Right ventricle myocardium superior (tissue), 1 donor: ENCODE results near the gene PTPA. TPM values are rescaled to one million over a fixed set of nuclear protein-coding genes. Genes with fewer than 3 reads are reported as not detected.

Experiments used
- total RNA-seq: library from RNA; stranded (reverse); fragmentation: NEBNext Ultra II Directional; extraction: Animal tissue kit (Norgen Biotek cat#: 25700); gene quantifications from one replicate; pipeline ENCODE4 v1.2.1, GENCODE V29; 2021
- donor health status: DM: no; HTN: yes; CAD: no; lungs with severe emphysema.

Gene PTPA
- total RNA-seq, 1 donor from 2014 or later, result 179 TPM

Other genes with a start within 250 kb of the PTPA start
- 12.6 TPM for gene KYAT1, start 229.5 kb upstream of the PTPA start, total RNA-seq
- 20.2 TPM for gene LRRC8A, start 229.3 kb upstream of the PTPA start, total RNA-seq
- gene PHYHD1, start 190.4 kb upstream of the PTPA start, total RNA-seq, result 28.7 TPM
- 6.4 TPM for gene DOLK, start 163.8 kb upstream of the PTPA start, total RNA-seq
- 21.0 TPM for gene NUP188, start 163.7 kb upstream of the PTPA start, total RNA-seq
- gene SH3GLB2, start 83.1 kb upstream of the PTPA start, total RNA-seq, result 30.8 TPM
- 32.8 TPM for gene MIGA2, start 74.8 kb upstream of the PTPA start, total RNA-seq
- 4.4 TPM for gene DOLPP1, start 30.3 kb upstream of the PTPA start, total RNA-seq
- gene CRAT, start 622 bp upstream of the PTPA start, total RNA-seq, result 85.4 TPM
- 3.5 TPM for gene IER5L, start 66.8 kb downstream of the PTPA start, total RNA-seq